MM.1S (cell line): ENCODE measurements around the gene SERPINB6.

Experiments used
- DNase-seq: peaks from one replicate; pipeline ENCODE4 v3.0.0-alpha.2; 2015
- H2AFZ ChIP-seq: fragments of 300-600 bp; sonication (generic); 2 replicates; pipeline ENCODE4 v1.6.0; 2016; ENCODE audit warnings: antibody characterized with exemption, low read length
- H3F3A ChIP-seq: fragments of 300-600 bp; sonication (generic); 2 replicates; pipeline ENCODE4 v1.6.1; 2016; ENCODE audit warnings: mild to moderate bottlenecking, antibody characterized with exemption, low read length, moderate library complexity, mixed read lengths; ENCODE audit not compliant: insufficient read depth
- H3K27ac ChIP-seq: fragments of 300-600 bp; sonication (generic); 2 replicates; pipeline ENCODE4 v1.5.1; 2016; ENCODE audit warnings: mild to moderate bottlenecking, low read length
- H3K27me3 ChIP-seq: fragments of 300-600 bp; sonication (generic); replicated peaks from 2 replicates; pipeline ENCODE4 v1.6.0; 2016; ENCODE audit warnings: low read length; ENCODE audit not compliant: insufficient read depth
- H3K36me3 ChIP-seq: fragments of 300-600 bp; sonication (generic); replicated peaks from 2 replicates; pipeline ENCODE4 v1.6.1; 2016; ENCODE audit warnings: mild to moderate bottlenecking, low read length, mixed read lengths; ENCODE audit not compliant: insufficient read depth
- H3K4me1 ChIP-seq: fragments of 300-600 bp; sonication (generic); 2 replicates; pipeline ENCODE4 v1.6.1; 2016; ENCODE audit warnings: low read length, mixed read lengths
- H3K4me2 ChIP-seq: fragments of 300-600 bp; sonication (generic); 2 replicates; pipeline ENCODE4 v1.6.0; 2016; ENCODE audit warnings: low read depth, low read length
- H3K4me3 ChIP-seq: fragments of 300-600 bp; sonication (generic); 2 replicates; pipeline ENCODE4 v1.5.1; 2016; ENCODE audit warnings: low read length, mixed read lengths
- H3K79me2 ChIP-seq: fragments of 300-600 bp; sonication (generic); 2 replicates; pipeline ENCODE4 v1.6.1; 2016; ENCODE audit warnings: mixed run types, low read length, mixed read lengths
- H3K9ac ChIP-seq: fragments of 300-600 bp; sonication (generic); 2 replicates; pipeline ENCODE4 v1.6.1; 2016; ENCODE audit warnings: low read length, mixed read lengths
- H3K9me2 ChIP-seq: fragments of 300-600 bp; sonication (generic); replicated peaks from 2 replicates; pipeline ENCODE4 v1.6.1; 2016; ENCODE audit warnings: mild to moderate bottlenecking, low read length, mixed read lengths; ENCODE audit not compliant: insufficient read depth
- H3K9me3 ChIP-seq: fragments of 300-600 bp; sonication (generic); replicated peaks from 2 replicates; pipeline ENCODE4 v1.6.1; 2016; ENCODE audit warnings: mild to moderate bottlenecking, low read length, mixed read lengths; ENCODE audit not compliant: insufficient read depth
- H4K20me1 ChIP-seq: fragments of 300-600 bp; sonication (generic); 2 replicates; pipeline ENCODE4 v1.6.1; 2016; ENCODE audit warnings: mild to moderate bottlenecking, low read length, moderate library complexity, mixed read lengths; ENCODE audit not compliant: insufficient read depth
- CTCF ChIP-seq: fragments of 300-600 bp; sonication (generic); IDR thresholded peaks from 2 replicates; pipeline ENCODE4 v1.5.1; 2016; ENCODE audit warnings: antibody characterized with exemption, low read length, mixed read lengths
- EZH2 ChIP-seq: fragments of 300-600 bp; sonication (generic); optimal IDR thresholded peaks from 2 replicates; pipeline ENCODE3; 2017; ENCODE audit warnings: low read depth, mild to moderate bottlenecking, antibody characterized with exemption, low read length, mixed read lengths
- EZH2phosphoT487 ChIP-seq: fragments of 300-600 bp; sonication (generic); IDR thresholded peaks from 2 replicates; pipeline ENCODE4 v1.6.1; 2018; ENCODE audit warnings: antibody characterized with exemption, low read length

SERPINB6 gene

GRCh38 chr6:3007571-3007970, 36.2 kb upstream of the SERPINB6 start:
- no peaks in the 10 kb centered on the region for H4K20me1 ChIP-seq
- H3K4me2 ChIP-seq: no peak overlapping the region
- no peak for DNase-seq
- H3K36me3 ChIP-seq: no peaks in the 10 kb centered on the region
- H3K9me3 ChIP-seq: no peaks in the 10 kb centered on the region
- H3K79me2 ChIP-seq: no peaks in the 10 kb centered on the region
- no peak for TF ChIP-seq EZH2phosphoT487
- TF ChIP-seq EZH2: no peak
- no peak for TF ChIP-seq CTCF
- H3K4me1 ChIP-seq: no peaks in the 10 kb centered on the region
- no peaks in the 10 kb centered on the region for H3K27me3 ChIP-seq
- no peaks in the 10 kb centered on the region for H3F3A ChIP-seq
- no peak overlapping the region for H3K27ac ChIP-seq
- H3K4me3 ChIP-seq: no peak overlapping the region
- no peaks in the 10 kb centered on the region for H3K9me2 ChIP-seq
- H2AFZ ChIP-seq: no peak overlapping the region
- H3K9ac ChIP-seq: no peak overlapping the region

GRCh38 chr6:3006476-3006875, 35.1 kb upstream of the SERPINB6 start:
- Histone ChIP-seq H3K79me2 (no peaks in the 10 kb centered on the region), H3K9ac (no peak overlapping the region), H3F3A (0 out of 2 replicates have a peak, but pooled peaks cover 3% of the 10 kb centered on the region), H3K9me3 (no peaks in the 10 kb centered on the region), H3K9me2 (no peaks in the 10 kb centered on the region), H3K27me3 (no peaks in the 10 kb centered on the region), H3K36me3 (no peaks in the 10 kb centered on the region), H4K20me1 (no peaks in the 10 kb centered on the region), H3K4me3 (no peak overlapping the region), H3K4me2 (no peak overlapping the region), H3K4me1 (peaks cover 3% of the 10 kb centered on the region; the same call in 1 of the 2 replicates), H3K27ac (no peak overlapping the region), H2AFZ (no peak overlapping the region)
- DNase-seq: no peak
- no peak for TF ChIP-seq EZH2phosphoT487
- no peak for TF ChIP-seq CTCF
- no peak for TF ChIP-seq EZH2

- no peak for TF ChIP-seq EZH2phosphoT487
- TF ChIP-seq EZH2: no peak
- no peak for TF ChIP-seq CTCF
- Histone ChIP-seq H3K36me3 (no peaks in the 10 kb centered on the region), H3K9ac (no peak overlapping the region)
These were observed 34.5 kb upstream of the SERPINB6 start for GRCh38 chr6:3005874-3006273.

More at GRCh38 chr6:3005874-3006273, 34.5 kb upstream of the SERPINB6 start:
- Histone ChIP-seq H3K27ac (no peak overlapping the region), H3K27me3 (no peaks in the 10 kb centered on the region), H3K4me1 (peaks cover 7% of the 10 kb centered on the region; the same call in 1 of the 2 replicates), H3F3A (0 out of 2 replicates have a peak, but pooled peaks cover 5% of the 10 kb centered on the region), H2AFZ (no peak overlapping the region), H3K9me3 (no peaks in the 10 kb centered on the region), H3K79me2 (no peaks in the 10 kb centered on the region), H3K4me3 (no peak overlapping the region), H3K9me2 (no peaks in the 10 kb centered on the region), H3K4me2 (no peak overlapping the region), H4K20me1 (no peaks in the 10 kb centered on the region)
- no peak for DNase-seq
